Thymus (tissue), 2 donors: ENCODE results near the gene AQP11. TPM values are rescaled to one million over a fixed set of nuclear protein-coding genes. Genes with fewer than 3 reads are reported as not detected.

Experiments
- polyA plus RNA-seq: library from polyadenylated mRNA; stranded (reverse); fragments of 200-250 nt; gene quantifications from one replicate; pipeline ENCODE4 v1.2.3, GENCODE V29; 2013
- total RNA-seq: library from RNA; stranded (reverse); fragments of 120-200 nt; gene quantifications from one replicate; pipeline ENCODE4 v1.2.4, GENCODE V29; 2013
- donor health status: healthy.

AQP11 gene
- total and polyA plus RNA-seq, 2 donors = 0.14 to 0.23 TPM

Other genes starting within 250 kb of the AQP11 start
- 36.6 TPM for gene PAK1, start 115.9 kb upstream of the AQP11 start, total RNA-seq
- 27.7 TPM for gene PAK1, start 115.9 kb upstream of the AQP11 start, polyA plus RNA-seq
- gene CLNS1A, start 47.8 kb downstream of the AQP11 start, total RNA-seq = 210 TPM
- gene CLNS1A, start 47.8 kb downstream of the AQP11 start, polyA plus RNA-seq = 111 TPM
- gene RSF1, start 230.8 kb downstream of the AQP11 start, total RNA-seq = 51.8 TPM
- gene RSF1, start 230.8 kb downstream of the AQP11 start, polyA plus RNA-seq = 12.2 TPM
- 22.2 TPM for gene AAMDC, start 231.2 kb downstream of the AQP11 start, total RNA-seq
- 38.1 TPM for gene AAMDC, start 231.2 kb downstream of the AQP11 start, polyA plus RNA-seq